IMR-90 (cell line): ENCODE data around the gene NUP93. TPM values are rescaled to one million over a fixed set of nuclear protein-coding genes. Genes with fewer than 3 reads are reported as not detected.

Source experiments
- ATAC-seq: fragments of 200-7000 bp; cut with Tn5 transposase; 2 replicates; pipeline ENCODE4 v1.9.1; 2020; ENCODE audit warnings: low read depth, mild to moderate bottlenecking, moderate library complexity
- BruUV-seq: library from RNA; stranded (reverse); fragments of 400-500 nt; replicated peaks from 2 replicates; lab custom pipeline; 2021; lab: Mats Ljungman, UMichigan
- CTCF ChIA-PET: fragments of 300-600 bp; formaldehyde crosslinking; extraction: SDS; loops from one replicate; lab custom pipeline; 2021; ENCODE audit warnings: antibody characterized with exemption; lab: Yijun Ruan, JAX
- POLR2A ChIA-PET: fragments of 300-600 bp; sonication (Branson Sonifier 250); formaldehyde crosslinking; loops from one replicate; lab custom pipeline; 2022; ENCODE audit warnings: antibody characterized with exemption; ENCODE audit not compliant: unreplicated experiment; lab: Charles Lee
- DNase-seq: peaks from one replicate; pipeline ENCODE4 v3.0.0; 2013
- H2AFZ ChIP-seq: replicated peaks from 2 replicates; pipeline ENCODE3; 2013; ENCODE audit warnings: low read length, mild to moderate bottlenecking; ENCODE audit not compliant: poor library complexity
- H2AK5ac ChIP-seq: 2 replicates; pipeline ENCODE4 v1.6.1; 2013; ENCODE audit warnings: low read depth, low read length, inconsistent platforms
- H2AK9ac ChIP-seq: replicated peaks from 2 replicates; pipeline ENCODE3; 2013; ENCODE audit warnings: mild to moderate bottlenecking, low read depth, low read length, moderate library complexity; ENCODE audit not compliant: poor library complexity
- H2BK120ac ChIP-seq: 2 replicates; pipeline ENCODE4 v1.6.1; 2013; ENCODE audit warnings: low read depth, low read length, inconsistent platforms
- H2BK15ac ChIP-seq: 3 replicates; pipeline ENCODE4 v1.6.1; 2013; ENCODE audit warnings: low read depth, low read length, inconsistent platforms
- H2BK20ac ChIP-seq: 2 replicates; pipeline ENCODE4 v1.6.1; 2013; ENCODE audit warnings: low read depth, mild to moderate bottlenecking, inconsistent platforms, low read length, moderate library complexity
- H2BK5ac ChIP-seq: 2 replicates; pipeline ENCODE4 v1.6.1; 2013; ENCODE audit warnings: mild to moderate bottlenecking, low read depth, low read length, inconsistent platforms; ENCODE audit not compliant: poor library complexity, severe bottlenecking
- H3K14ac ChIP-seq: replicated peaks from 2 replicates; pipeline ENCODE4 v1.6.1; 2013; ENCODE audit warnings: low read depth, low read length, inconsistent platforms
- H3K18ac ChIP-seq: 2 replicates; pipeline ENCODE4 v1.6.1; 2013; ENCODE audit warnings: low read depth, low read length, control low read depth
- H3K23ac ChIP-seq: 2 replicates; pipeline ENCODE4 v1.6.1; 2013; ENCODE audit warnings: low read depth, low read length, inconsistent platforms
- H3K27ac ChIP-seq: 2 replicates; pipeline ENCODE4 v1.5.1; 2013; ENCODE audit warnings: mild to moderate bottlenecking, control low read depth, low read length; ENCODE audit not compliant: insufficient read depth
- H3K27me3 ChIP-seq: 2 replicates; pipeline ENCODE4 v1.6.1; 2013; ENCODE audit warnings: low read length; ENCODE audit not compliant: control insufficient read depth, insufficient read depth
- H3K36me3 ChIP-seq: 2 replicates; pipeline ENCODE4 v1.6.1; 2013; ENCODE audit warnings: low read length, mixed read lengths; ENCODE audit not compliant: control insufficient read depth, insufficient read depth
- H3K4ac ChIP-seq: 2 replicates; pipeline ENCODE4 v1.6.1; 2013; ENCODE audit warnings: low read depth, low read length, inconsistent platforms
- H3K4me1 ChIP-seq: 2 replicates; pipeline ENCODE4 v1.6.1; 2013; ENCODE audit warnings: low read length, mixed read lengths; ENCODE audit not compliant: control insufficient read depth, insufficient read depth
- H3K4me2 ChIP-seq: 2 replicates; pipeline ENCODE4 v1.6.1; 2013; ENCODE audit warnings: low read depth, mild to moderate bottlenecking, control low read depth, low read length, moderate library complexity
- H3K4me3 ChIP-seq: 2 replicates; pipeline ENCODE4 v1.5.1; 2013; ENCODE audit warnings: low read depth, mild to moderate bottlenecking, control low read depth, low read length, moderate library complexity; ENCODE audit not compliant: insufficient read depth
- H3K56ac ChIP-seq: 2 replicates; pipeline ENCODE4 v1.6.1; 2013; ENCODE audit warnings: low read length, inconsistent platforms; ENCODE audit not compliant: insufficient read depth; ENCODE audit errors: extremely low read depth
- H3K79me1 ChIP-seq, 2 experiments: 2 replicates each; pipeline ENCODE4 v1.6.1; 2013; ENCODE audit warnings: low read length in 2 of 2, inconsistent platforms in 1 of 2, low read depth in 1 of 2
- H3K9ac ChIP-seq: 2 replicates; pipeline ENCODE4 v1.6.1; 2013; ENCODE audit warnings: low read depth, low read length, control low read depth
- H3K9me1 ChIP-seq: 2 replicates; pipeline ENCODE4 v1.6.1; 2013; ENCODE audit warnings: low read length, inconsistent platforms; ENCODE audit not compliant: insufficient read depth
- H3K9me3 ChIP-seq: 2 replicates; pipeline ENCODE4 v1.6.1; 2013; ENCODE audit warnings: low read length; ENCODE audit not compliant: control insufficient read depth, insufficient read depth
- H4K20me1 ChIP-seq: 2 replicates; pipeline ENCODE4 v1.6.1; 2013; ENCODE audit warnings: low read length, inconsistent platforms; ENCODE audit not compliant: insufficient read depth
- H4K5ac ChIP-seq: 2 replicates; pipeline ENCODE4 v1.6.1; 2013; ENCODE audit warnings: mild to moderate bottlenecking, low read depth, low read length, control low read depth
- H4K8ac ChIP-seq, 2 experiments: 2 replicates each; pipeline ENCODE4 v1.6.1; 2013; ENCODE audit warnings: low read depth in 2 of 2, low read length in 2 of 2, control low read depth in 1 of 2, inconsistent platforms in 1 of 2
- H4K91ac ChIP-seq: 2 replicates; pipeline ENCODE4 v1.6.1; 2013; ENCODE audit warnings: low read depth, low read length, inconsistent platforms; ENCODE audit not compliant: insufficient read depth
- BHLHE40 ChIP-seq: fragments of 150-350 bp; IDR thresholded peaks from 2 replicates; pipeline ENCODE4 v1.6.1; 2016; ENCODE audit warnings: mild to moderate bottlenecking, low read depth, low read length
- CEBPB ChIP-seq: IDR thresholded peaks from 2 replicates; pipeline ENCODE4 v1.6.1; 2012; ENCODE audit warnings: low read depth, low read length, improper control_type of control experiment
- CHD1 ChIP-seq: IDR thresholded peaks from 2 replicates; pipeline ENCODE4 v1.6.1; 2012; ENCODE audit warnings: low read depth, low read length, improper control_type of control experiment
- ELK1 ChIP-seq: fragments of 150-350 bp; IDR thresholded peaks from 2 replicates; pipeline ENCODE4 v1.6.1; 2016; ENCODE audit warnings: low read depth, mild to moderate bottlenecking, low read length, moderate library complexity, borderline replicate concordance
- FOS ChIP-seq: fragments of 150-350 bp; IDR thresholded peaks from 2 replicates; pipeline ENCODE4 v1.6.1; 2016; ENCODE audit warnings: low read depth, low read length
- MAFK ChIP-seq: IDR thresholded peaks from 2 replicates; pipeline ENCODE4 v1.6.1; 2012; ENCODE audit warnings: low read depth, low read length, improper control_type of control experiment
- MAZ ChIP-seq: IDR thresholded peaks from 2 replicates; pipeline ENCODE4 v1.6.1; 2012; ENCODE audit warnings: low read depth, mild to moderate bottlenecking, low read length, improper control_type of control experiment, moderate library complexity, borderline replicate concordance
- MXI1 ChIP-seq: IDR thresholded peaks from 2 replicates; pipeline ENCODE4 v1.6.1; 2012; ENCODE audit warnings: low read depth, mild to moderate bottlenecking, low read length, moderate library complexity, borderline replicate concordance
- NFE2L2 ChIP-seq: fragments of 150-350 bp; IDR thresholded peaks from 2 replicates; pipeline ENCODE4 v1.6.1; 2016; ENCODE audit warnings: low read depth, mild to moderate bottlenecking, low read length
- POLR2A ChIP-seq: IDR thresholded peaks from 2 replicates; pipeline ENCODE4 v1.6.1; 2012; ENCODE audit warnings: mild to moderate bottlenecking, low read depth, low read length
- RAD21 ChIP-seq: IDR thresholded peaks from 2 replicates; pipeline ENCODE4 v1.6.1; 2012; ENCODE audit warnings: low read length, improper control_type of control experiment
- RCOR1 ChIP-seq: IDR thresholded peaks from 2 replicates; pipeline ENCODE4 v1.6.1; 2012; ENCODE audit warnings: mild to moderate bottlenecking, low read length, improper control_type of control experiment; ENCODE audit not compliant: insufficient replicate concordance
- RFX5 ChIP-seq: IDR thresholded peaks from 2 replicates; pipeline ENCODE4 v1.8.0; 2012; ENCODE audit warnings: low read depth, mild to moderate bottlenecking, low read length, moderate library complexity
- SMC3 ChIP-seq: fragments of 150-350 bp; IDR thresholded peaks from 2 replicates; pipeline ENCODE4 v1.6.1; 2016; ENCODE audit warnings: low read depth, mild to moderate bottlenecking, antibody characterized with exemption, low read length, moderate library complexity
- WGBS, 2 experiments: methylation state at CpG; one replicate each; pipeline versions ENCODE4 v1.1.5 to v1.1.7; 2013; ENCODE audit warnings: missing lambda C conversion rate in 2 of 2; ENCODE audit not compliant: insufficient read length in 1 of 2; ENCODE audit errors: extremely low coverage in 2 of 2; 5-methylcytosine and 5-hydroxymethylcytosine counted together
- dilution Hi-C: fragments of 300-500 bp; cut with HindIII; formaldehyde crosslinking; loops from one replicate; pipeline ENCODE4 v1.14.3; 2018; ENCODE audit warnings: low sequenced_read_pairs; ENCODE audit not compliant: unreplicated experiment
- in situ Hi-C: fragments of 300-500 bp; cut with MboI; formaldehyde crosslinking; loops from 3 replicates; pipeline ENCODE4 v1.14.3; 2019; ENCODE audit warnings: low sequenced_read_pairs, inconsistent platforms, mixed read lengths
- intact Hi-C: fragments of 100-400 bp; cut with micrococcal nuclease; formaldehyde crosslinking; loops from 2 replicates; pipeline ENCODE4 v1.10.0; 2022
- polyA plus RNA-seq, 3 experiments: library from polyadenylated mRNA; depleted of rRNA; stranded (reverse); fragments of >200 nt; gene quantifications; 2 replicates each; pipeline ENCODE4 v1.2.3, GENCODE V29; 2012; ENCODE audit warnings: low replicate concordance in 1 of 3
- total RNA-seq: library from RNA; depleted of rRNA; stranded (reverse); fragments of >200 nt; gene quantifications from 2 replicates; pipeline ENCODE4 v1.2.3, GENCODE V29; 2012
- TF ChIP-seq, protein P1 (sequence below): fragments of 150-350 bp; IDR thresholded peaks from 2 replicates; pipeline ENCODE4 v1.6.1; 2017; ENCODE audit warnings: mild to moderate bottlenecking, antibody characterized with exemption, low read length, low read depth
- TF ChIP-seq, protein P2 (sequence below): conservative IDR thresholded peaks from 2 replicates; pipeline ENCODE4 v1.5.1; 2012; ENCODE audit warnings: mild to moderate bottlenecking, low read depth, low read length, improper control_type of control experiment

Gene NUP93
- total and polyA plus RNA-seq, 2 of the 4 experiments (the other 2 are of a cell fraction): 54.6 to 72.6 TPM

- Histone ChIP-seq H3K14ac (no peak overlapping the region), H2BK20ac (no peak overlapping the region), H4K8ac (no peak overlapping the region), H3K56ac (no peak overlapping the region), H4K91ac (no peak overlapping the region), H3K79me1 (peaks cover 13 to 33% of the 10 kb centered on the region in 2 experiments; a peak in 3 of 4 replicates), H2BK5ac (no peak overlapping the region), H3K4ac (no peak overlapping the region), H3K9ac (no peak overlapping the region), H3K36me3 (peaks cover under 1% of the 10 kb centered on the region), H3K9me3 (no peaks in the 10 kb centered on the region), H3K9me1 (peaks cover 2% of the 10 kb centered on the region; the same call in 1 of the 2 replicates), H2AFZ (no peak overlapping the region), H3K27me3 (no peaks in the 10 kb centered on the region), H3K4me2 (no peak overlapping the region), H2BK120ac (no peak overlapping the region), H3K18ac (no peak overlapping the region), H3K4me3 (no peak overlapping the region), H2BK15ac (no peak overlapping the region), H4K20me1 (0 out of 2 replicates have a peak, but pooled peaks cover 5% of the 10 kb centered on the region), H2AK5ac (no peak overlapping the region), H3K4me1 (no peaks in the 10 kb centered on the region), H2AK9ac (no peak overlapping the region), H4K5ac (no peak overlapping the region), H3K23ac (no peak overlapping the region), H3K27ac (no peak overlapping the region)
- intact Hi-C loops (loop anchor here (1.0 to 5.0 kb wide), 4 partner anchors 59 to 374 kb away; partner anchors contain the start of gene HERPUD1), in situ Hi-C loops (no loop called here), dilution Hi-C loops (no loop called here)
- peak; percentile 77 for TF ChIP-seq RAD21
- no peak for TF ChIP-seq MAZ
- no peak for TF ChIP-seq NFE2L2
- TF ChIP-seq, protein P1, sequence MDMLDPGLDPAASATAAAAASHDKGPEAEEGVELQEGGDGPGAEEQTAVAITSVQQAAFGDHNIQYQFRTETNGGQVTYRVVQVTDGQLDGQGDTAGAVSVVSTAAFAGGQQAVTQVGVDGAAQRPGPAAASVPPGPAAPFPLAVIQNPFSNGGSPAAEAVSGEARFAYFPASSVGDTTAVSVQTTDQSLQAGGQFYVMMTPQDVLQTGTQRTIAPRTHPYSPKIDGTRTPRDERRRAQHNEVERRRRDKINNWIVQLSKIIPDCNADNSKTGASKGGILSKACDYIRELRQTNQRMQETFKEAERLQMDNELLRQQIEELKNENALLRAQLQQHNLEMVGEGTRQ: no peak
- no peak for TF ChIP-seq MAFK
- no peak for TF ChIP-seq BHLHE40
- TF ChIP-seq RCOR1: no peak
- TF ChIP-seq FOS: no peak
- no peak for TF ChIP-seq POLR2A
- TF ChIP-seq CEBPB: no peak
- no peak for TF ChIP-seq RFX5
- no peak for TF ChIP-seq CHD1
- no peak for TF ChIP-seq MXI1
- peak; percentile 62 for TF ChIP-seq SMC3
- no peak for TF ChIP-seq ELK1
- TF ChIP-seq, protein P2, sequence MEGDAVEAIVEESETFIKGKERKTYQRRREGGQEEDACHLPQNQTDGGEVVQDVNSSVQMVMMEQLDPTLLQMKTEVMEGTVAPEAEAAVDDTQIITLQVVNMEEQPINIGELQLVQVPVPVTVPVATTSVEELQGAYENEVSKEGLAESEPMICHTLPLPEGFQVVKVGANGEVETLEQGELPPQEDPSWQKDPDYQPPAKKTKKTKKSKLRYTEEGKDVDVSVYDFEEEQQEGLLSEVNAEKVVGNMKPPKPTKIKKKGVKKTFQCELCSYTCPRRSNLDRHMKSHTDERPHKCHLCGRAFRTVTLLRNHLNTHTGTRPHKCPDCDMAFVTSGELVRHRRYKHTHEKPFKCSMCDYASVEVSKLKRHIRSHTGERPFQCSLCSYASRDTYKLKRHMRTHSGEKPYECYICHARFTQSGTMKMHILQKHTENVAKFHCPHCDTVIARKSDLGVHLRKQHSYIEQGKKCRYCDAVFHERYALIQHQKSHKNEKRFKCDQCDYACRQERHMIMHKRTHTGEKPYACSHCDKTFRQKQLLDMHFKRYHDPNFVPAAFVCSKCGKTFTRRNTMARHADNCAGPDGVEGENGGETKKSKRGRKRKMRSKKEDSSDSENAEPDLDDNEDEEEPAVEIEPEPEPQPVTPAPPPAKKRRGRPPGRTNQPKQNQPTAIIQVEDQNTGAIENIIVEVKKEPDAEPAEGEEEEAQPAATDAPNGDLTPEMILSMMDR: peak; percentile 68
- CTCF ChIA-PET: interaction anchor here (0.6 to 2.5 kb wide), 8 partner anchors 11 to 310 kb away, joined by 3 to 12 read pairs (median 4); no protein-coding TSS in a partner anchor
- no CpG with 5 or more reads among the region's 6 CpGs for WGBS, 2 experiments
- ATAC-seq (peak; percentile 82), DNase-seq (peak; percentile 51)
- POLR2A ChIA-PET: no interaction called here
- BruUV-seq: no TSS peak
Observed at GRCh38 chr16:56793492-56793891, 63.6 kb downstream of the NUP93 start.
